ENCODE measurements around the gene FXYD7.
"Not testable (repeated sequence)": the region's sequence is repeated elsewhere in the genome, so short reads cannot be mapped to it uniquely, and the experiment has no call there.

DNA sequence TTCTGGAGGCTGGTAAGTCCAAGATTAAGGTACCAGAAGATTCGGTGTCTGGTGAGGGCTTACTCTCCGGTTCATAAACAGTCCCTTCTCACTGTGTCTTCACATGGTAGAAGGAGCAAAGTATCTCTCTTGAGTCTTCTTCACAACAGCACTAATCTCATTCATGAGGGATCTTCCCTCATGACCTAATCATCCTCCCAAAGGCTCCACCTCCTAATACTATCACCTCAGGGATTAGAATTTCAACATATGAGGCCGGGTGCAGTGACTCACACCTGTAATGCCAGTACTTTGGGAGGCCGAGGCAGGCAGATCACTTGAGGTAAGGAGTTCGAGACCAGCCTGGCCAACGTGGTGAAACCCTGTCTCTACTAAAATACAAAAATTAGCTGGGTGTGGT lies 53.8 kb downstream of the FXYD7 start:
- TF ChIP-seq, protein P1, sequence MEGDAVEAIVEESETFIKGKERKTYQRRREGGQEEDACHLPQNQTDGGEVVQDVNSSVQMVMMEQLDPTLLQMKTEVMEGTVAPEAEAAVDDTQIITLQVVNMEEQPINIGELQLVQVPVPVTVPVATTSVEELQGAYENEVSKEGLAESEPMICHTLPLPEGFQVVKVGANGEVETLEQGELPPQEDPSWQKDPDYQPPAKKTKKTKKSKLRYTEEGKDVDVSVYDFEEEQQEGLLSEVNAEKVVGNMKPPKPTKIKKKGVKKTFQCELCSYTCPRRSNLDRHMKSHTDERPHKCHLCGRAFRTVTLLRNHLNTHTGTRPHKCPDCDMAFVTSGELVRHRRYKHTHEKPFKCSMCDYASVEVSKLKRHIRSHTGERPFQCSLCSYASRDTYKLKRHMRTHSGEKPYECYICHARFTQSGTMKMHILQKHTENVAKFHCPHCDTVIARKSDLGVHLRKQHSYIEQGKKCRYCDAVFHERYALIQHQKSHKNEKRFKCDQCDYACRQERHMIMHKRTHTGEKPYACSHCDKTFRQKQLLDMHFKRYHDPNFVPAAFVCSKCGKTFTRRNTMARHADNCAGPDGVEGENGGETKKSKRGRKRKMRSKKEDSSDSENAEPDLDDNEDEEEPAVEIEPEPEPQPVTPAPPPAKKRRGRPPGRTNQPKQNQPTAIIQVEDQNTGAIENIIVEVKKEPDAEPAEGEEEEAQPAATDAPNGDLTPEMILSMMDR (conservative IDR thresholded peaks at IDR 0.05; ENCODE audit: low read length), result not testable (repeated sequence)
- not testable (repeated sequence) for TF ChIP-seq EZH2phosphoT487 (IDR thresholded peaks at IDR 0.05; ENCODE audit: borderline replicate concordance, low read depth, low read length)

Data from OCI-LY7 (cell line).